Measurements from ENCODE around the gene ARCN1.

- TF ChIP-seq POLR2AphosphoS5 (IDR thresholded peaks at IDR 0.05; ENCODE audit: low read depth, low read length) (no peak), POLR2A (IDR thresholded peaks at IDR 0.05; ENCODE audit: low read depth, low read length) (no peak)
These were observed 74.2 kb downstream of the ARCN1 start for GRCh38 chr11:118646393-118646792.
